ENCODE data around the gene VANGL2. TPM values are rescaled to one million over a fixed set of nuclear protein-coding genes. Genes with fewer than 3 reads are reported as not detected.
A peak's percentile ranks its signal among the peaks of the same experiment; 100 is the strongest.

VANGL2 gene
- polyA plus RNA-seq, 3 donors: 0.01 TPM; not detected in 2

GRCh38 chr1:160428655-160429054, 28.3 kb downstream of the VANGL2 start:
- peak; percentile 69 for TF ChIP-seq CTCF (IDR thresholded peaks at IDR 0.05)
- H3K9me3 ChIP-seq (replicated peaks in 1 of 2; ENCODE audit: control insufficient read depth in 1 of 2, insufficient read depth in 1 of 2, low read length in 2 of 2): no peaks in the 10 kb centered on the region
- no peaks in the 10 kb centered on the region for H3K36me3 ChIP-seq (replicated peaks in 1 of 2; ENCODE audit: control insufficient read depth in 1 of 2, insufficient read depth in 2 of 2, low read length in 2 of 2)
- no peaks in the 10 kb centered on the region for H3K36me3 Mint-ChIP-seq
- no peak overlapping the region for H3K4me3 ChIP-seq (replicated peaks in 1 of 3; ENCODE audit: low read depth in 2 of 3, low read length in 3 of 3)
- H3K27ac Mint-ChIP-seq: peak overlapping the region in 3 of 7 donors; percentile 25 to 30 (median 29)
- DNase-seq: peak; percentile 22 to 42 (median 40)
- no peaks in the 10 kb centered on the region for H3K79me2 ChIP-seq (ENCODE audit: insufficient read depth, low read length)
- peak overlapping the region; percentile 30 for H2AFZ ChIP-seq (ENCODE audit: insufficient read depth, low read depth, low read length, poor library complexity, severe bottlenecking)
- H3K9ac ChIP-seq (ENCODE audit: insufficient read depth, low read length, poor library complexity, severe bottlenecking): no peak overlapping the region
- no CpG with 5 or more reads among the region's 1 CpG for WGBS (ENCODE audit: insufficient coverage)
- no peak overlapping the region for H3K27ac ChIP-seq (ENCODE audit: low read depth in 1 of 2, low read length in 2 of 2)
- peak overlapping the region; percentile 5 for H3K4me2 ChIP-seq (replicated peaks; ENCODE audit: extremely low read depth, low read length, poor library complexity, severe bottlenecking)
- peaks cover 16 to 24% of the 10 kb centered on the region in 2 donors for H3K4me1 ChIP-seq (ENCODE audit: control insufficient read depth in 1 of 2, insufficient read depth in 2 of 2, low read length in 2 of 2)
- H3K27me3 Mint-ChIP-seq (ENCODE audit: low read depth in 3 of 3): peaks cover 0 to 5% (median 1%) of the 10 kb centered on the region in 3 donors
- H3K4me1 Mint-ChIP-seq: peaks cover 30% of the 10 kb centered on the region
- H3K27me3 ChIP-seq (ENCODE audit: control insufficient read depth in 2 of 2, insufficient read depth in 2 of 2, low read length in 2 of 2): no peaks in the 10 kb centered on the region
- H3K4me3 Mint-ChIP-seq: no peak overlapping the region
- no peaks in the 10 kb centered on the region for H3K9me3 Mint-ChIP-seq
- no peaks in the 10 kb centered on the region for H4K20me1 ChIP-seq (ENCODE audit: insufficient read depth, low read length)
- intact Hi-C loops (cut with micrococcal nuclease): loop anchor here (1.0 to 2.0 kb wide), 2 partner anchors 178 to 179 kb away; no protein-coding TSS in a partner anchor

GRCh38 chr1:160429125-160429561, 28.8 kb downstream of the VANGL2 start:
- no peak overlapping the region for H3K4me3 ChIP-seq (replicated peaks in 1 of 3; ENCODE audit: low read depth in 2 of 3, low read length in 3 of 3)
- H3K27ac Mint-ChIP-seq: peak overlapping the region in 3 of 7 donors; percentile 24 to 89 (median 30)

More at GRCh38 chr1:160429125-160429561, 28.8 kb downstream of the VANGL2 start:
- no peak overlapping the region for H3K4me3 Mint-ChIP-seq
- H3K27me3 Mint-ChIP-seq (ENCODE audit: low read depth in 3 of 3): peaks cover 0 to 5% (median 1%) of the 10 kb centered on the region in 3 donors
- Histone ChIP-seq H3K27ac (ENCODE audit: low read depth in 1 of 2, low read length in 2 of 2) (no peak overlapping the region), H4K20me1 (ENCODE audit: insufficient read depth, low read length) (no peaks in the 10 kb centered on the region), H2AFZ (ENCODE audit: insufficient read depth, low read depth, low read length, poor library complexity, severe bottlenecking) (peak overlapping the region; percentile 30), H3K4me1 (ENCODE audit: control insufficient read depth in 1 of 2, insufficient read depth in 2 of 2, low read length in 2 of 2) (peaks cover 16 to 24% of the 10 kb centered on the region in 2 donors), H3K79me2 (ENCODE audit: insufficient read depth, low read length) (no peaks in the 10 kb centered on the region), H3K27me3 (ENCODE audit: control insufficient read depth in 2 of 2, insufficient read depth in 2 of 2, low read length in 2 of 2) (no peaks in the 10 kb centered on the region), H3K4me2 (replicated peaks; ENCODE audit: extremely low read depth, low read length, poor library complexity, severe bottlenecking) (peak overlapping the region; percentile 5), H3K36me3 (replicated peaks in 1 of 2; ENCODE audit: control insufficient read depth in 1 of 2, insufficient read depth in 2 of 2, low read length in 2 of 2) (no peaks in the 10 kb centered on the region), H3K9ac (ENCODE audit: insufficient read depth, low read length, poor library complexity, severe bottlenecking) (no peak overlapping the region), H3K9me3 (replicated peaks in 1 of 2; ENCODE audit: control insufficient read depth in 1 of 2, insufficient read depth in 1 of 2, low read length in 2 of 2) (no peaks in the 10 kb centered on the region)
- peaks cover 30% of the 10 kb centered on the region for H3K4me1 Mint-ChIP-seq
- DNase-seq: peak in 1 of 3 donors; percentile 25
- TF ChIP-seq CTCF (IDR thresholded peaks at IDR 0.05): no peak
- no CpG with 5 or more reads among the region's 2 CpGs for WGBS (ENCODE audit: insufficient coverage)
- H3K9me3 Mint-ChIP-seq: peaks cover 0 to 1% (median 0%) of the 10 kb centered on the region in 7 donors
- intact Hi-C loops (cut with micrococcal nuclease): loop anchor here (1.0 to 2.0 kb wide), 2 partner anchors 178 kb away; no protein-coding TSS in a partner anchor
- no peaks in the 10 kb centered on the region for H3K36me3 Mint-ChIP-seq
